ENCODE results near the gene CHRNA4. TPM values are rescaled to one million over a fixed set of nuclear protein-coding genes. Genes with fewer than 3 reads are reported as not detected.

The CHRNA4 gene
- total and polyA plus RNA-seq, 2 of the 4 experiments (the other 2 are of a cell fraction), result not detected

- Histone ChIP-seq H3K4me3 (ENCODE audit: insufficient read depth, low read depth, low read length) (no peak overlapping the region), H3K18ac (ENCODE audit: low read depth, low read length) (no peak overlapping the region), H4K8ac (ENCODE audit: low read depth in 2 of 2, low read length in 2 of 2) (no peak overlapping the region), H3K4me1 (ENCODE audit: control insufficient read depth, insufficient read depth, low read length) (no peaks in the 10 kb centered on the region), H2BK15ac (ENCODE audit: low read depth, low read length) (no peak overlapping the region), H3K4me2 (ENCODE audit: low read depth, low read length) (no peak overlapping the region), H2BK120ac (ENCODE audit: low read depth, low read length) (no peak overlapping the region), H3K9ac (ENCODE audit: low read depth, low read length) (no peak overlapping the region), H3K79me1 (ENCODE audit: low read depth in 1 of 2, low read length in 2 of 2) (no peaks in the 10 kb centered on the region), H2AK9ac (replicated peaks; ENCODE audit: low read depth, low read length, poor library complexity) (no peak overlapping the region), H3K14ac (replicated peaks; ENCODE audit: low read depth, low read length) (no peak overlapping the region), H2AFZ (replicated peaks; ENCODE audit: low read length, poor library complexity) (no peak overlapping the region), H3K56ac (ENCODE audit: extremely low read depth, insufficient read depth, low read length) (no peak overlapping the region), H2BK20ac (ENCODE audit: low read depth, low read length) (no peak overlapping the region), H3K27me3 (ENCODE audit: control insufficient read depth, insufficient read depth, low read length) (peaks cover 40% of the 10 kb centered on the region), H3K4ac (ENCODE audit: low read depth, low read length) (no peak overlapping the region), H4K5ac (ENCODE audit: low read depth, low read length) (no peak overlapping the region), H2BK5ac (ENCODE audit: low read depth, low read length, poor library complexity, severe bottlenecking) (no peak overlapping the region), H3K27ac (ENCODE audit: insufficient read depth, low read length) (no peak overlapping the region), H4K20me1 (ENCODE audit: insufficient read depth, low read length) (no peaks in the 10 kb centered on the region), H3K9me1 (ENCODE audit: insufficient read depth, low read length) (no peaks in the 10 kb centered on the region), H3K9me3 (ENCODE audit: control insufficient read depth, insufficient read depth, low read length) (no peaks in the 10 kb centered on the region), H3K36me3 (ENCODE audit: control insufficient read depth, insufficient read depth, low read length) (no peaks in the 10 kb centered on the region), H3K23ac (ENCODE audit: low read depth, low read length) (no peak overlapping the region), H4K91ac (ENCODE audit: insufficient read depth, low read depth, low read length) (no peak overlapping the region), H2AK5ac (ENCODE audit: low read depth, low read length) (no peak overlapping the region)
- ChIA-PET POLR2A (ENCODE audit: unreplicated experiment) (no interaction called here), CTCF (no interaction called here)
- DNase-seq (no peak), ATAC-seq (ENCODE audit: low read depth) (no peak)
- intact Hi-C loops (cut with micrococcal nuclease) (no loop called here), dilution Hi-C loops (cut with HindIII; ENCODE audit: low sequenced_read_pairs, unreplicated experiment) (no loop called here), in situ Hi-C loops (cut with MboI; ENCODE audit: low sequenced_read_pairs) (no loop called here)
- no TSS peak for BruUV-seq (replicated peaks)
- TF ChIP-seq POLR2A (IDR thresholded peaks at IDR 0.05; ENCODE audit: low read depth, low read length) (no peak), ELK1 (IDR thresholded peaks at IDR 0.05; ENCODE audit: borderline replicate concordance, low read depth, low read length) (no peak), MAZ (IDR thresholded peaks at IDR 0.05; ENCODE audit: borderline replicate concordance, low read depth, low read length) (no peak)
- TF ChIP-seq, protein P1, sequence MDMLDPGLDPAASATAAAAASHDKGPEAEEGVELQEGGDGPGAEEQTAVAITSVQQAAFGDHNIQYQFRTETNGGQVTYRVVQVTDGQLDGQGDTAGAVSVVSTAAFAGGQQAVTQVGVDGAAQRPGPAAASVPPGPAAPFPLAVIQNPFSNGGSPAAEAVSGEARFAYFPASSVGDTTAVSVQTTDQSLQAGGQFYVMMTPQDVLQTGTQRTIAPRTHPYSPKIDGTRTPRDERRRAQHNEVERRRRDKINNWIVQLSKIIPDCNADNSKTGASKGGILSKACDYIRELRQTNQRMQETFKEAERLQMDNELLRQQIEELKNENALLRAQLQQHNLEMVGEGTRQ (IDR thresholded peaks at IDR 0.05; ENCODE audit: low read depth, low read length), result no peak
- no CpG with 5 or more reads among the region's 21 CpGs for WGBS, 2 experiments (ENCODE audit: extremely low coverage in 2 of 2, insufficient read length in 1 of 2)
Observed at GRCh38 chr20:63344616-63345327, 16.4 kb downstream of the CHRNA4 start.
